GM12873 (cell line): Measurements from ENCODE around the gene IPO9.

Experiments
- TF ChIP-seq, protein P1 (sequence below): IDR thresholded peaks from 2 replicates; pipeline ENCODE4 v1.5.1; 2012; ENCODE audit warnings: low read depth, mild to moderate bottlenecking, moderate library complexity, low read length, control low read depth; ENCODE audit not compliant: insufficient read depth; ENCODE audit errors: missing control alignments

The IPO9 gene

DNA sequence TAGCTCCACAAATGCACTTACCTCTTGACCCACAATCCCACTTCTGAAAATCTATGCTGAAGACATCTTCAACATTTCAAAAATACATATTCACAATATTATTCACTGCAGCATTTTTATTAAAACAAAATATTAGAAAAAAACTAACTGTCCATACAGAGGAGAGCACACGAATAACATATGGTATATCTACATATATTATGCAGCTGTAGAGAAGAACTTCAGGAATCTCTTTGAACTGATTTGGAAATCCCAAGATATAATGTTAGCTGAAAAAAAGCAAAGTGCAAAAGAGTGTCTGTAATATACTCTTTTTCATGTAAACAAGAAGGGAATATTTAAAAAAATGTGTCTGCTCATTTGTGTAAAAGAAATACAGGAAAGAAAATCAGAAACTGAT lies 11.5 kb downstream of the IPO9 start:
- TF ChIP-seq, protein P1, sequence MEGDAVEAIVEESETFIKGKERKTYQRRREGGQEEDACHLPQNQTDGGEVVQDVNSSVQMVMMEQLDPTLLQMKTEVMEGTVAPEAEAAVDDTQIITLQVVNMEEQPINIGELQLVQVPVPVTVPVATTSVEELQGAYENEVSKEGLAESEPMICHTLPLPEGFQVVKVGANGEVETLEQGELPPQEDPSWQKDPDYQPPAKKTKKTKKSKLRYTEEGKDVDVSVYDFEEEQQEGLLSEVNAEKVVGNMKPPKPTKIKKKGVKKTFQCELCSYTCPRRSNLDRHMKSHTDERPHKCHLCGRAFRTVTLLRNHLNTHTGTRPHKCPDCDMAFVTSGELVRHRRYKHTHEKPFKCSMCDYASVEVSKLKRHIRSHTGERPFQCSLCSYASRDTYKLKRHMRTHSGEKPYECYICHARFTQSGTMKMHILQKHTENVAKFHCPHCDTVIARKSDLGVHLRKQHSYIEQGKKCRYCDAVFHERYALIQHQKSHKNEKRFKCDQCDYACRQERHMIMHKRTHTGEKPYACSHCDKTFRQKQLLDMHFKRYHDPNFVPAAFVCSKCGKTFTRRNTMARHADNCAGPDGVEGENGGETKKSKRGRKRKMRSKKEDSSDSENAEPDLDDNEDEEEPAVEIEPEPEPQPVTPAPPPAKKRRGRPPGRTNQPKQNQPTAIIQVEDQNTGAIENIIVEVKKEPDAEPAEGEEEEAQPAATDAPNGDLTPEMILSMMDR = no peak

DNA sequence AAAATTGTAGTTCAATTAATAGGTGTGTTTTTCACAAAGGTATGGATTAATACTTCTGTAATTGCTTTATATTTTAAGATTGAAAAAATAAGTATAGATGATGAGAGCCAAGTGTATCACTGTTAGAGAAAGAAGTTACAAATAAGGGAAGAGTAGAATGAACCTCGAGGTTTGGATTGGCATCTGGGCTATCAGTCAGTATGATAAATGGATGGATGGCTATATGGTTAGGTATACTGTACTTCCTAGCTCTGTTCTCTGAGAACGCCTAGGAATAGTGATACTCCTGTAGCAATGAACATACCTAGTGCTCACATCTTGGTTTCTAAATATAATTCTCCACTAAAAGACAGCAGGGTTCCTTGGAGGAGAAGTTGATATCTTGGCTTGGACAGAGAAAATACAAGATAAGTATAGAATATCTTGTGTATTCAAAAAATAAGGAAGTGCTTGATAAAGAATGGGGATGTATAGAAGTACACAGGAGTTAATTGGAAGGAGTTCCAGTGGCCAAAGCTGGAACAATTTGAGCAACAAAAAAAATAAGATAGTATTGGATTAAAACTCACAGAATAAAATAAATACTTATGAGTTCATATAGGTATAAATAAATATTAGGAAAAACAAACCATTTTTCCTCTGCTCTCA lies 12.4 kb downstream of the IPO9 start:
- TF ChIP-seq, protein P1 = no peak

DNA sequence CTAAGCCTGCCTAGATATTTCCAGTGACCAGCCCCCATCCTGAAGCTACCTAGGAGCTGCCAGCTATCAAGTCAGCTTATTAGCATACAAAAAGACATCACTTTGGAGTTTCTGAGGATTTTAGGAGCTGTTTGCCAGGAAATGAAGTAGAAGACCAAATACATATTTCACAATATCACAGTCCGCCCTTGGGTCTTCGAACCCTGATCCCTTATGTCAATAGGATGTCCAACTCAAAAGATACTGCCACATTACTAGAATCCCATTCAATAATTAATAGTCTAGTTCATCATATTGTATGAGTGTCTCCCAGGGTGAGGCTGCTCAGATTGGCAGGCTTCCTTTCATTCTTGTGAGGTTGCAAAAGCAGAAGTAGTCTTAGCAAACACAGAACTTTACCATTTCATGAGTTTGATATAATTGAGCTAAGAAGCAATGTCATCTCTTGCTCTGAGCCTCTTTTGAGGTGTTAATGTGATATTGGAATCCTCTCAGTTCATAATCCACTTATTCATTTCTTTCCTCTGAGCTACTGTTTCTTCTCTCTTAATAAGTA lies 13.6 kb downstream of the IPO9 start:
- TF ChIP-seq, protein P1 = no peak

DNA sequence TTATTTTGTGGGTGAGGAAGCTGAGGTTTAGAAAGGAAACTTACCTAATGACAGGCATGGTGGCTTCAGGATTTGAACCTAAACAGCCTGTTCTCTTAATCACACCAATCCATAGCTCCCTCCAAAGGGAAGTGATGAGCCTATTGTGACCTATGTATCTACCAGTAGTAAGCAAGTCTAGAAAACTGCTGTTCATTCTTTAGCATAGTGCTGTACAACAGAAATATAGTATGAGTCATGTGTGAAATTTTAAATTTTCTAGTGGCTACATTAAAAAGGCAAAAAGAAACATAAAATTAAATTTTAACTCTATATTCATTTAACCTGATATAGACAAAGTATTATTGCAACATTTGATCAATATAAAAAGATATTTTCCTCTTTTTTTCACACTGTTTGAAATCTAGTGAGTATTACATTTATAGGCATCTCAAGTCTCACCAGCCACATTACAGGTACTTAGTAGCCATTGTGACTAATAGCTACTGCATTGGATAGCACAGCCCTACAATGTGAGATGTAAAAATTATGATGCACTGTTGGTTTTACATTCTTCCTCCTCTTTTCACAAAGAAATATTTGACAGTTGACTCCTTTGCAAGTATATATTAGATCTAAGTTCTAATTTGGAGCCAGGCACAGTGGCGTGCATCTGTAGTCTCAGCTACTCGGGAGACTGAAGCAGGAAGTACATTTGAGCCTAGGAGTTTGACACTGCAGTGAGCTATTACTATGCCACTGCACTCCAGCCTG lies 16.6 kb downstream of the IPO9 start:
- TF ChIP-seq, protein P1 = no peak

DNA sequence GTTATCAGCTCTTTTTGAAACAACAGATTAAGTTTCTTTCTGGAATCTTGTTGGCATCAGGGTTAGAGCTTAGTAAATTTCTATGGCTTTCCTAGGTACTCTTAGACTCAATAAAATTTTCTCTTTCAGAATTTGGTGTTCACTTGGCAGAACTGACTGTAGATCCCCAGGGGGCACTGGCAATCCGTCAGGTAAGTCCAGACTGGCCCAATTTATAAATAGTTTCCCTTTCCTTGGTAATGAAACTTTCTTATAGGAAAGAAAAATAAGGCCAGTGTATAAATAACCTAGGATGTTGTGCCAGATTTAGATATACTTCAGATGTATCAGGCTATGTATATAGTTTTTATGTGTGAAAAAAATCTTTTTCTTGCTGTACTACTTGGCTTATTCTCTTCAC lies 18.2 kb downstream of the IPO9 start:
- TF ChIP-seq, protein P1 = no peak

DNA sequence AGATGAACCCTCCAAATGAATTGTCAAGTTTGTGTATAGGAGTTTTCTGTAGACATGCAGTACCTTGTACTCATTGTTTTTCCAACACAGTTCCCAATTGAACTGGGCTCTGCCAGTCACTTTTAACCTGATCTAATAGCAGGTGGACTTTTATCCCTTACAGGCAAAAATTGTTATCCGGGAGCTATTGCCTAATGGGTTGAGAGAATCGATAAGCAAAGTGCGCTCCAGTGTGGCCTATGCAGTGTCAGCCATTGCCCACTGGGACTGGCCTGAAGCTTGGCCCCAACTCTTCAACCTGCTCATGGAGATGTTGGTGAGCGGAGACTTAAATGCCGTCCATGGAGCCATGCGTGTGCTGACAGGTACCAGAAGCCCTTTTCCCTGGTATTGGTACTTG lies 19.3 kb downstream of the IPO9 start:
- TF ChIP-seq, protein P1 = no peak

DNA sequence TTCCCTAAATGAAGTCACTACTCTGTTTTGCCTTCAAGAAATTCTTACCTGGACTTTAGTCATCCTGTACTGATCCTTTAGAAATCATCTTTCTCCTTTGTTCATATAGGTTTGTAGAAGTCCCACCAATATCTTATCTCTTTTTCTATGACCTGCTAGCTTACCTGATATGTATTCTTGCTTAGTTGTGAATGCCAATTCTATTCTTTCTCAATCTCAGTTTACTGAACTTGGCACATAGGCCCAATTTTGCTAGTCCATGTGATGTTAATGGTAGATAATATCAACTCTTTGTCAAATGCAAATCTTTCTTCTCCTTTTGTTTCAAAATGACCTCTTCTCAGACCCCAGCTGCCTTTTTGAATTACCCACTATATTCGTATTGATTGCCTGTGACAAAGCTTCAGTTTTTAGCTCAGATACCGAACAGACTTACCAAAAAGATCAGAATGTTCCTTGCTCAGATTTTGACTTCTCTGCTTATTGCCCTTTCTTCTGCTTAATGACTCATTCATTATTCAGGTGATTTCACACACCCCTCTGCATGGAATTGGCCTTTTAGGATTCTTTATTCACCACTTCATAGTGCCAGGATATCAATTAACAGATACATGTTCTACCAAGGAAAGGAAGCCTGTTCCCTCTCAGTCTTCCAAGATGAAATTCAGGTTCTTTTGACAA lies 20.6 kb downstream of the IPO9 start:
- TF ChIP-seq, protein P1 = no peak
